Neural progenitor cell (in vitro differentiated cells): ENCODE results near the gene LPP.

ENCODE experiments used
- EZH2 ChIP-seq: fragments of 200-600 bp; sonication (generic); IDR thresholded peaks from 2 replicates; pipeline ENCODE4 v1.6.1; 2017; ENCODE audit warnings: antibody characterized with exemption, mild to moderate bottlenecking, moderate library complexity
- EZH2phosphoT487 ChIP-seq: fragments of 200-600 bp; sonication (generic); IDR thresholded peaks from 2 replicates; pipeline ENCODE4 v1.6.1; 2017; ENCODE audit warnings: antibody characterized with exemption
- TF ChIP-seq, protein P1 (sequence below): fragments of 200-600 bp; sonication (generic); IDR thresholded peaks from 2 replicates; pipeline ENCODE4 v1.5.1; 2017; ENCODE audit warnings: antibody characterized with exemption, mild to moderate bottlenecking

GRCh38 chr3:188158731-188159310 is 4.9 kb downstream of the LPP start:
- TF ChIP-seq, protein P1, sequence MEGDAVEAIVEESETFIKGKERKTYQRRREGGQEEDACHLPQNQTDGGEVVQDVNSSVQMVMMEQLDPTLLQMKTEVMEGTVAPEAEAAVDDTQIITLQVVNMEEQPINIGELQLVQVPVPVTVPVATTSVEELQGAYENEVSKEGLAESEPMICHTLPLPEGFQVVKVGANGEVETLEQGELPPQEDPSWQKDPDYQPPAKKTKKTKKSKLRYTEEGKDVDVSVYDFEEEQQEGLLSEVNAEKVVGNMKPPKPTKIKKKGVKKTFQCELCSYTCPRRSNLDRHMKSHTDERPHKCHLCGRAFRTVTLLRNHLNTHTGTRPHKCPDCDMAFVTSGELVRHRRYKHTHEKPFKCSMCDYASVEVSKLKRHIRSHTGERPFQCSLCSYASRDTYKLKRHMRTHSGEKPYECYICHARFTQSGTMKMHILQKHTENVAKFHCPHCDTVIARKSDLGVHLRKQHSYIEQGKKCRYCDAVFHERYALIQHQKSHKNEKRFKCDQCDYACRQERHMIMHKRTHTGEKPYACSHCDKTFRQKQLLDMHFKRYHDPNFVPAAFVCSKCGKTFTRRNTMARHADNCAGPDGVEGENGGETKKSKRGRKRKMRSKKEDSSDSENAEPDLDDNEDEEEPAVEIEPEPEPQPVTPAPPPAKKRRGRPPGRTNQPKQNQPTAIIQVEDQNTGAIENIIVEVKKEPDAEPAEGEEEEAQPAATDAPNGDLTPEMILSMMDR, result no peak
- TF ChIP-seq EZH2 (no peak), EZH2phosphoT487 (no peak)
